ENCODE measurements around the gene RRM2.

RRM2 gene

DNA sequence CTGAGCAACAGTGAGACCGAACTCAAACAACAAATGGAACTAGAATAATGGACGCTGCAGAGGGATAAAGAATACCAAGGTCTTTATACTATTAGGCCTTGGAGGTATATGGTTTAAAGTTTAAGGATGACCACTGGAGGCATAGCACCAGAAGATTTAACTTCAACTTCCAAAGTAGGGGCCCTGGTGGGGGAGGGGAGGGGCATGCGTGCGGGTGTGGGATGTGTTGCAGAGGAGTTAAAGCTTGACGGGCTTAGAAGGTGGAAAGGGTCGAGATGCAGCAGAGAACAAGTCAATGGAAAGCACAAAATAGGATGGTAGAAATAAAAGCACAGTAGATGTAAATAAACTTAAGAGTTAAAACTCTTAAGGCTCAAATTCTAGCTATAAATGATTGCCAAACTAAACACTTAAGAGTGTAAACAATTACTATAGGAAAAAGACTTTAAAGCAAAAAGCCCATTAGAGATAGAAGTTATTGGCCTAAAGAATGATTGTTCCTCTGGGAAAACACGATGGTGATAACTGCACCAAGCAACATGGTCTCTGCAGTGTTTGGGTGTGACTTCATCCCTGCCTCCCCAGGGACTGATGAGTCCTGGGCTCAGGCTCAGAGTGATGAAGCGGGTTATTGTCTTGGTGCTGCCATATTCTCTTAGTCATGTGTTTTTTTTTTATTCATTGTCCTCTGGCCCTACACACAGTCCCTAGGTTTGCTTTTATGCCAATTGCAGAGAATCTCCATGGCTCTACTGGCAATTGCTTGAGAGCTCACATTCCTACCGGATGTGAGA, 13.0 kb downstream of the RRM2 start (continued):
- TF ChIP-seq, protein P1, sequence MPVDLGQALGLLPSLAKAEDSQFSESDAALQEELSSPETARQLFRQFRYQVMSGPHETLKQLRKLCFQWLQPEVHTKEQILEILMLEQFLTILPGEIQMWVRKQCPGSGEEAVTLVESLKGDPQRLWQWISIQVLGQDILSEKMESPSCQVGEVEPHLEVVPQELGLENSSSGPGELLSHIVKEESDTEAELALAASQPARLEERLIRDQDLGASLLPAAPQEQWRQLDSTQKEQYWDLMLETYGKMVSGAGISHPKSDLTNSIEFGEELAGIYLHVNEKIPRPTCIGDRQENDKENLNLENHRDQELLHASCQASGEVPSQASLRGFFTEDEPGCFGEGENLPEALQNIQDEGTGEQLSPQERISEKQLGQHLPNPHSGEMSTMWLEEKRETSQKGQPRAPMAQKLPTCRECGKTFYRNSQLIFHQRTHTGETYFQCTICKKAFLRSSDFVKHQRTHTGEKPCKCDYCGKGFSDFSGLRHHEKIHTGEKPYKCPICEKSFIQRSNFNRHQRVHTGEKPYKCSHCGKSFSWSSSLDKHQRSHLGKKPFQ (tag by site-specific recombination; IDR thresholded peaks at IDR 0.05), result peak; percentile 27; the same call in 1 of the 2 replicates
- TF ChIP-seq YY1 (tag by site-specific recombination; IDR thresholded peaks at IDR 0.05) (no peak), ZNF623 (tag by site-specific recombination; IDR thresholded peaks at IDR 0.05) (no peak), ZNF830 (tag by site-specific recombination; IDR thresholded peaks at IDR 0.05; ENCODE audit: low read depth) (no peak), ZNF140 (tag by site-specific recombination; IDR thresholded peaks at IDR 0.05) (no peak), ZNF707 (tag by site-specific recombination; IDR thresholded peaks at IDR 0.05) (no peak), ZXDB (tag by site-specific recombination; IDR thresholded peaks at IDR 0.05) (peak; percentile 61), ZNF518A (tag by site-specific recombination; conservative IDR thresholded peaks at IDR 0.05; ENCODE audit: low read depth) (no peak), ZNF169 (tag by site-specific recombination; IDR thresholded peaks at IDR 0.05) (no peak), REPIN1 (tag by site-specific recombination; IDR thresholded peaks at IDR 0.05; ENCODE audit: low read depth) (no peak), ZNF214 (tag by site-specific recombination; IDR thresholded peaks at IDR 0.05; ENCODE audit: borderline replicate concordance) (no peak), ZBTB8A (tag by site-specific recombination; IDR thresholded peaks at IDR 0.05) (no peak), HOXA7 (CRISPR knock-in tag; IDR thresholded peaks at IDR 0.05; ENCODE audit: borderline replicate concordance) (no peak), ZNF239 (tag by site-specific recombination; IDR thresholded peaks at IDR 0.05) (no peak), ZFP69B (tag by site-specific recombination; IDR thresholded peaks at IDR 0.05) (no peak; the same call in 1 of the 2 replicates), ZNF112 (tag by site-specific recombination; IDR thresholded peaks at IDR 0.05) (no peak), ZNF350 (tag by site-specific recombination; IDR thresholded peaks at IDR 0.05) (no peak), ZNF211 (tag by site-specific recombination; IDR thresholded peaks at IDR 0.05; ENCODE audit: low read depth) (no peak), ZNF555 (tag by site-specific recombination; conservative IDR thresholded peaks at IDR 0.05) (no peak), ZNF473 (tag by site-specific recombination; IDR thresholded peaks at IDR 0.05) (no peak), ZNF23 (tag by site-specific recombination; IDR thresholded peaks at IDR 0.05; ENCODE audit: borderline replicate concordance) (no peak), ZNF341 (tag by site-specific recombination; IDR thresholded peaks at IDR 0.05; ENCODE audit: low read depth) (no peak), SP2 (tag by site-specific recombination; IDR thresholded peaks at IDR 0.05) (no peak), ZNF2 (tag by site-specific recombination; IDR thresholded peaks at IDR 0.05) (no peak; the same call in 1 of the 2 replicates), ZSCAN23 (tag by site-specific recombination; IDR thresholded peaks at IDR 0.05) (no peak), KLF9 (tag by site-specific recombination; IDR thresholded peaks at IDR 0.05; ENCODE audit: low read depth) (no peak)
- TF ChIP-seq, protein P2, sequence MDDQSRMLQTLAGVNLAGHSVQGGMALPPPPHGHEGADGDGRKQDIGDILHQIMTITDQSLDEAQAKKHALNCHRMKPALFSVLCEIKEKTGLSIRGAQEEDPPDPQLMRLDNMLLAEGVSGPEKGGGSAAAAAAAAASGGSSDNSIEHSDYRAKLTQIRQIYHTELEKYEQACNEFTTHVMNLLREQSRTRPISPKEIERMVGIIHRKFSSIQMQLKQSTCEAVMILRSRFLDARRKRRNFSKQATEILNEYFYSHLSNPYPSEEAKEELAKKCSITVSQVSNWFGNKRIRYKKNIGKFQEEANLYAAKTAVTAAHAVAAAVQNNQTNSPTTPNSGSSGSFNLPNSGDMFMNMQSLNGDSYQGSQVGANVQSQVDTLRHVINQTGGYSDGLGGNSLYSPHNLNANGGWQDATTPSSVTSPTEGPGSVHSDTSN (CRISPR knock-in tag; IDR thresholded peaks at IDR 0.05), result no peak
- TF ChIP-seq, protein P3, sequence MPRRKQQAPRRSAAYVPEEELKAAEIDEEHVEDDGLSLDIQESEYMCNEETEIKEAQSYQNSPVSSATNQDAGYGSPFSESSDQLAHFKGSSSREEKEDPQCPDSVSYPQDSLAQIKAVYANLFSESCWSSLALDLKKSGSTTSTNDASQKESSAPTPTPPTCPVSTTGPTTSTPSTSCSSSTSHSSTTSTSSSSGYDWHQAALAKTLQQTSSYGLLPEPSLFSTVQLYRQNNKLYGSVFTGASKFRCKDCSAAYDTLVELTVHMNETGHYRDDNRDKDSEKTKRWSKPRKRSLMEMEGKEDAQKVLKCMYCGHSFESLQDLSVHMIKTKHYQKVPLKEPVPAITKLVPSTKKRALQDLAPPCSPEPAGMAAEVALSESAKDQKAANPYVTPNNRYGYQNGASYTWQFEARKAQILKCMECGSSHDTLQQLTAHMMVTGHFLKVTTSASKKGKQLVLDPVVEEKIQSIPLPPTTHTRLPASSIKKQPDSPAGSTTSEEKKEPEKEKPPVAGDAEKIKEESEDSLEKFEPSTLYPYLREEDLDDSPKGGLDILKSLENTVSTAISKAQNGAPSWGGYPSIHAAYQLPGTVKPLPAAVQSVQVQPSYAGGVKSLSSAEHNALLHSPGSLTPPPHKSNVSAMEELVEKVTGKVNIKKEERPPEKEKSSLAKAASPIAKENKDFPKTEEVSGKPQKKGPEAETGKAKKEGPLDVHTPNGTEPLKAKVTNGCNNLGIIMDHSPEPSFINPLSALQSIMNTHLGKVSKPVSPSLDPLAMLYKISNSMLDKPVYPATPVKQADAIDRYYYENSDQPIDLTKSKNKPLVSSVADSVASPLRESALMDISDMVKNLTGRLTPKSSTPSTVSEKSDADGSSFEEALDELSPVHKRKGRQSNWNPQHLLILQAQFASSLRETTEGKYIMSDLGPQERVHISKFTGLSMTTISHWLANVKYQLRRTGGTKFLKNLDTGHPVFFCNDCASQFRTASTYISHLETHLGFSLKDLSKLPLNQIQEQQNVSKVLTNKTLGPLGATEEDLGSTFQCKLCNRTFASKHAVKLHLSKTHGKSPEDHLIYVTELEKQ (tag by site-specific recombination; IDR thresholded peaks at IDR 0.05; ENCODE audit: borderline replicate concordance), result peak; percentile 59; the same call in 1 of the 2 replicates
- TF ChIP-seq, protein P4, sequence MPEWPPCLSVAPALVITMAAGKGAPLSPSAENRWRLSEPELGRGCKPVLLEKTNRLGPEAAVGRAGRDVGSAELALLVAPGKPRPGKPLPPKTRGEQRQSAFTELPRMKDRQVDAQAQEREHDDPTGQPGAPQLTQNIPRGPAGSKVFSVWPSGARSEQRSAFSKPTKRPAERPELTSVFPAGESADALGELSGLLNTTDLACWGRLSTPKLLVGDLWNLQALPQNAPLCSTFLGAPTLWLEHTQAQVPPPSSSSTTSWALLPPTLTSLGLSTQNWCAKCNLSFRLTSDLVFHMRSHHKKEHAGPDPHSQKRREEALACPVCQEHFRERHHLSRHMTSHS (tag by site-specific recombination; IDR thresholded peaks at IDR 0.05), result no peak

Data from HEK293 (cell line).